ENCODE results near the gene GOLGA6C.

DNA sequence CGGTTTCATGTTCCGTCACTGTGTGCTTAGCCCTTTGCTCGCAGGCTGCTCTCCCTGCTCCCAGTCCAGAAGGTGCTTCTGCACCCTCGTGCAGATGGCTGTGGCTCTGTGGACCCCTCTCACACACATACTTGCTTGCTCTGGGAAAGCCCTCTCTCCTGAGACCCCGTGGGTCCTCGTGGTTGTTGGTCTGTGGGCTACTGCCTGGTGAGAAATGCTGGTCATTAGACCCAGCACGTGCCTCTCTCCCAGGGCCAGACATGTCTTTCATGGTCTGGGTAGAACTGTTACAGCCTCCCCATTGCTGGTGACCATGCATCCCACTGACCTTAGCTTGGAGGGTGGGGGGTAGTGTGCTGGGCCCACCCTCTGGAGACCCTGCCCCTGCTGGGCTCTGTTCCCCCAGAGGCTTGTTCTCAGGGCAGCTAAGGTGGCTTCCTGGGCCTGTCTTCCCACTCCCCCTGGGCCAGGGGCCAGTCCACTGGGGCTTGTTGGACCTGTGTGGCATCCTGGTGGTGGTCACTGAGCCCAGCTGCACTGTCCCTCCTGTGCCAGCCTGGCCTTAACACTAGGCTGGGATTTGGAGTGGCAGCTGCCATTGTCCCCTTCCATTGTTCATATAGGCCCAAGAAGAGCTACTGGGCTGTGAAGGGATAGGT lies 45.8 kb upstream of the GOLGA6C start:
- TF ChIP-seq, protein P1, sequence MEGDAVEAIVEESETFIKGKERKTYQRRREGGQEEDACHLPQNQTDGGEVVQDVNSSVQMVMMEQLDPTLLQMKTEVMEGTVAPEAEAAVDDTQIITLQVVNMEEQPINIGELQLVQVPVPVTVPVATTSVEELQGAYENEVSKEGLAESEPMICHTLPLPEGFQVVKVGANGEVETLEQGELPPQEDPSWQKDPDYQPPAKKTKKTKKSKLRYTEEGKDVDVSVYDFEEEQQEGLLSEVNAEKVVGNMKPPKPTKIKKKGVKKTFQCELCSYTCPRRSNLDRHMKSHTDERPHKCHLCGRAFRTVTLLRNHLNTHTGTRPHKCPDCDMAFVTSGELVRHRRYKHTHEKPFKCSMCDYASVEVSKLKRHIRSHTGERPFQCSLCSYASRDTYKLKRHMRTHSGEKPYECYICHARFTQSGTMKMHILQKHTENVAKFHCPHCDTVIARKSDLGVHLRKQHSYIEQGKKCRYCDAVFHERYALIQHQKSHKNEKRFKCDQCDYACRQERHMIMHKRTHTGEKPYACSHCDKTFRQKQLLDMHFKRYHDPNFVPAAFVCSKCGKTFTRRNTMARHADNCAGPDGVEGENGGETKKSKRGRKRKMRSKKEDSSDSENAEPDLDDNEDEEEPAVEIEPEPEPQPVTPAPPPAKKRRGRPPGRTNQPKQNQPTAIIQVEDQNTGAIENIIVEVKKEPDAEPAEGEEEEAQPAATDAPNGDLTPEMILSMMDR (optimal IDR thresholded peaks at IDR 0.05 in 1 of 3, IDR thresholded peaks at IDR 0.05 in 1 of 3, conservative IDR thresholded peaks at IDR 0.05 in 1 of 3; ENCODE audit: extremely low read depth in 1 of 3, insufficient read depth in 2 of 3, low read length in 3 of 3), result no peak
- no peak for TF ChIP-seq EZH2 (IDR thresholded peaks at IDR 0.05; ENCODE audit: low read length)
